B cell (primary cell): Measurements from ENCODE around the gene WNK4. TPM values are rescaled to one million over a fixed set of nuclear protein-coding genes. Genes with fewer than 3 reads are reported as not detected.

Source experiments
- ATAC-seq: fragments of 200-7000 bp; cut with Tn5 transposase; one replicate; pipeline ENCODE4 v1.10.0; 2021; ENCODE audit warnings: low read depth, mild to moderate bottlenecking, moderate number of reproducible peaks, moderate library complexity
- CTCF ChIA-PET: fragments of 350-600 bp; sonication (Branson Sonifier 250); formaldehyde crosslinking; loops from one replicate; lab custom pipeline; 2021; ENCODE audit warnings: antibody characterized with exemption, inconsistent platforms; lab: Charles Lee
- POLR2A ChIA-PET: fragments of 350-600 bp; sonication (Branson Sonifier 250); formaldehyde crosslinking; loops from one replicate; lab custom pipeline; 2021; ENCODE audit warnings: antibody characterized with exemption; lab: Charles Lee
- DNase-seq: peaks from one replicate; pipeline ENCODE4 v3.0.0; 2013
- H2AFZ ChIP-seq: 2 replicates; pipeline ENCODE4 v1.6.1; 2012; ENCODE audit warnings: mild to moderate bottlenecking, low read depth, low read length; ENCODE audit not compliant: insufficient read depth, poor library complexity, severe bottlenecking
- H3K27ac ChIP-seq, 2 donors: 1 replicate in 1 of 2; 2 replicates in 1 of 2; pipeline ENCODE4 v1.5.1; 2012 to 2013; ENCODE audit warnings: low read length in 2 of 2, mild to moderate bottlenecking in 2 of 2, moderate library complexity in 1 of 2
- H3K27me3 ChIP-seq, 4 experiments: fragments of 200-600 bp in 1 of 4; sonication (generic) in 1 of 4; replicated peaks in 1 of 4; 1 replicate in 2 of 4; 2 replicates in 2 of 4; pipeline versions ENCODE4 v1.6.1 to v1.7.0; 2013 to 2016; ENCODE audit warnings: low read length in 3 of 4, mild to moderate bottlenecking in 2 of 4, mixed read lengths in 1 of 4, moderate library complexity in 1 of 4; ENCODE audit not compliant: insufficient read depth in 4 of 4, control insufficient read depth in 3 of 4; ENCODE audit errors: control extremely low read depth in 1 of 4
- H3K36me3 ChIP-seq, 2 experiments: replicated peaks in 1 of 2; 1 replicate in 1 of 2; 2 replicates in 1 of 2; pipeline versions ENCODE4 v1.6.1 to v1.7.1; 2013; ENCODE audit warnings: low read length in 1 of 2; ENCODE audit not compliant: insufficient read depth in 2 of 2, control insufficient read depth in 1 of 2; ENCODE audit errors: control extremely low read depth in 1 of 2, extremely low read depth in 1 of 2
- H3K4me1 ChIP-seq, 2 donors: fragments of 200-600 bp in 1 of 2; sonication (generic) in 1 of 2; 1 replicate in 1 of 2; 2 replicates in 1 of 2; pipeline versions ENCODE4 v1.5.1 to v1.6.1; 2013 to 2017; ENCODE audit warnings: low read length in 2 of 2; ENCODE audit not compliant: control insufficient read depth in 2 of 2, insufficient read depth in 2 of 2
- H3K4me2 ChIP-seq: replicated peaks from 2 replicates; pipeline ENCODE3; 2012; ENCODE audit warnings: mild to moderate bottlenecking, low read depth, low read length; ENCODE audit not compliant: poor library complexity, severe bottlenecking
- H3K4me3 ChIP-seq, 5 experiments: fragments of 200-600 bp in 1 of 5; sonication (generic) in 1 of 5; 1 replicate in 3 of 5; 2 replicates in 2 of 5; pipeline versions ENCODE4 v1.5.1 to v1.7.0; 2011 to 2016; ENCODE audit warnings: low read length in 4 of 5, mild to moderate bottlenecking in 4 of 5, low read depth in 2 of 5, control low read depth in 1 of 5, moderate library complexity in 1 of 5; ENCODE audit not compliant: insufficient read depth in 1 of 5; ENCODE audit errors: control extremely low read depth in 1 of 5, extremely low read depth in 1 of 5
- H3K79me2 ChIP-seq: fragments of 200-600 bp; sonication (generic); one replicate; pipeline ENCODE4 v1.6.0; 2016; ENCODE audit warnings: low read length; ENCODE audit not compliant: control insufficient read depth, insufficient read depth
- H3K9ac ChIP-seq: fragments of 200-600 bp; sonication (generic); 2 replicates; pipeline ENCODE4 v1.6.1; 2017; ENCODE audit warnings: mild to moderate bottlenecking, low read length, moderate library complexity
- H3K9me3 ChIP-seq, 3 donors: one replicate each; pipeline versions ENCODE4 v1.6.1 to v1.7.1; 2013; ENCODE audit warnings: low read length in 2 of 3; ENCODE audit not compliant: control insufficient read depth in 2 of 3, insufficient read depth in 1 of 3; ENCODE audit errors: control extremely low read depth in 1 of 3
- H4K20me1 ChIP-seq: 2 replicates; pipeline ENCODE4 v1.6.0; 2012; ENCODE audit warnings: mild to moderate bottlenecking, low read length; ENCODE audit not compliant: insufficient read depth, control insufficient read depth, poor library complexity, severe bottlenecking
- H3K27ac Mint-ChIP-seq: one replicate; pipeline ENCODE4 v1.8.0; 2021; ENCODE audit warnings: mixed read lengths
- H3K27me3 Mint-ChIP-seq: one replicate; pipeline ENCODE4 v1.8.0; 2021; ENCODE audit warnings: mixed read lengths
- H3K4me1 Mint-ChIP-seq: one replicate; pipeline ENCODE4 v1.8.0; 2021; ENCODE audit warnings: mixed read lengths
- H3K4me3 Mint-ChIP-seq: one replicate; pipeline ENCODE4 v1.8.0; 2021; ENCODE audit warnings: mixed read lengths
- H3K9me3 Mint-ChIP-seq: one replicate; pipeline ENCODE4 v1.8.0; 2022; ENCODE audit warnings: mixed read lengths; ENCODE audit not compliant: insufficient read depth
- EZH2 ChIP-seq: IDR thresholded peaks from 2 replicates; pipeline ENCODE4 v1.6.1; 2012; ENCODE audit warnings: borderline replicate concordance, low read depth, mild to moderate bottlenecking, moderate library complexity, low read length; ENCODE audit not compliant: insufficient read depth, poor library complexity, severe bottlenecking
- WGBS: methylation state at CpG from one replicate; pipeline ENCODE4 v1.1.5; 2013; ENCODE audit warnings: missing lambda C conversion rate; ENCODE audit not compliant: insufficient coverage; 5-methylcytosine and 5-hydroxymethylcytosine counted together
- intact Hi-C: fragments of 100-400 bp; cut with micrococcal nuclease; formaldehyde crosslinking; loops from one replicate; pipeline ENCODE4 v1.10.0; 2022
- polyA plus RNA-seq: library from polyadenylated mRNA; depleted of rRNA; stranded (reverse); fragments of >200 nt; gene quantifications from 2 replicates; pipeline ENCODE4 v1.2.3, GENCODE V29; 2012
- small RNA-seq: library from RNA; depleted of rRNA; stranded (forward); fragments of <200 nt; gene quantifications from one replicate; pipeline ENCODE3, GENCODE V24; 2012; ENCODE audit warnings: low replicate concordance, low read depth; ENCODE audit not compliant: insufficient read length
- total RNA-seq, 2 donors: library from RNA; stranded (reverse); fragments of 120-200 nt in 1 of 2; gene quantifications; 1 replicate in 1 of 2; 2 replicates in 1 of 2; pipeline versions ENCODE4 v1.2.3 to v1.2.4, GENCODE V29; 2013 to 2022
- TF ChIP-seq, protein P1 (sequence below): fragments of 200-600 bp; IDR thresholded peaks from one replicate; pipeline ENCODE4 v1.8.0; 2022; ENCODE audit warnings: antibody characterized with exemption, mild to moderate bottlenecking

The WNK4 gene
- total and polyA plus RNA-seq, 2 donors (not counting 1 experiment from before 2014, with no cell fraction given) = 0.03 to 0.44 TPM

DNA sequence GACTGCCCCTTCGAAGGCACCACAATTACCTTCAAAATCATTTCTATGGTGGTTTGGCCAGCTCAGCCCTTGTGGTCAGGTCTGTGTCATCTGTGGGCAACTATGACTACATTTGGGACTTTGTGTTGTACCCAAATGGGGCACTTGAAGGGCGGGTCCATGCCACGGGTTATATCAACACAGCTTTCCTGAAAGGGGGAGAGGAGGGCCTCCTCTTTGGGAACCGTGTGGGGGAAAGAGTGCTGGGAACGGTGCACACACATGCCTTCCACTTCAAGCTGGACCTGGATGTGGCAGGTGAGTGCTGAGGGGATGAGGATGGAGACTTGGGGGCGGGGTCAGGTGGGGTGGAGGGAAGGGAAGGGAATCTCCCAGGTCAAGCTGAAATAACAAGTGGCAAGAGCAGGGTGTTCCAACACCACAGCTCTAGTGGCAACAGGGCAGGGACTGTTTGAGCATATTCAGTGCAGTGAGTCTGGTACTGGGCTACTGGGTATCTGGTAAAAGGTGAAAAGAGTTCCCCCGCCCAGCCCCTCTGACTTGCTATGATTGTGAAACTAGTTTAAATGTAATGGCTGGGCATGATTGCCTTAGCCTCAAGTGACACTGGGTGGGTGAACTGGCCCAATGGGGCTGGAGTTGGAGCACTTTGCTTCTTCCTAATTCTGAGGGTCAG, 65.6 kb downstream of the WNK4 start:
- Mint-ChIP-seq H3K27ac (no peak overlapping the region), H3K27me3 (no peaks in the 10 kb centered on the region), H3K9me3 (no peaks in the 10 kb centered on the region), H3K4me3 (no peak overlapping the region), H3K4me1 (no peaks in the 10 kb centered on the region)
- no peak for ATAC-seq
- Histone ChIP-seq H3K4me1 (no peaks in the 10 kb centered on the region), H3K9me3 (no peaks in the 10 kb centered on the region), H3K9ac (no peak overlapping the region), H3K36me3 (peaks cover 2 to 47% of the 10 kb centered on the region in 2 experiments), H3K4me3 (no peak overlapping the region), H3K79me2 (no peaks in the 10 kb centered on the region), H3K4me2 (no peak overlapping the region), H2AFZ (no peak overlapping the region), H4K20me1 (no peaks in the 10 kb centered on the region), H3K27me3 (no peaks in the 10 kb centered on the region), H3K27ac (no peak overlapping the region)
- intact Hi-C loops = loop anchor here (10.0 kb wide), 1 partner anchor 89 kb away; no protein-coding TSS in a partner anchor
- TF ChIP-seq, protein P1, sequence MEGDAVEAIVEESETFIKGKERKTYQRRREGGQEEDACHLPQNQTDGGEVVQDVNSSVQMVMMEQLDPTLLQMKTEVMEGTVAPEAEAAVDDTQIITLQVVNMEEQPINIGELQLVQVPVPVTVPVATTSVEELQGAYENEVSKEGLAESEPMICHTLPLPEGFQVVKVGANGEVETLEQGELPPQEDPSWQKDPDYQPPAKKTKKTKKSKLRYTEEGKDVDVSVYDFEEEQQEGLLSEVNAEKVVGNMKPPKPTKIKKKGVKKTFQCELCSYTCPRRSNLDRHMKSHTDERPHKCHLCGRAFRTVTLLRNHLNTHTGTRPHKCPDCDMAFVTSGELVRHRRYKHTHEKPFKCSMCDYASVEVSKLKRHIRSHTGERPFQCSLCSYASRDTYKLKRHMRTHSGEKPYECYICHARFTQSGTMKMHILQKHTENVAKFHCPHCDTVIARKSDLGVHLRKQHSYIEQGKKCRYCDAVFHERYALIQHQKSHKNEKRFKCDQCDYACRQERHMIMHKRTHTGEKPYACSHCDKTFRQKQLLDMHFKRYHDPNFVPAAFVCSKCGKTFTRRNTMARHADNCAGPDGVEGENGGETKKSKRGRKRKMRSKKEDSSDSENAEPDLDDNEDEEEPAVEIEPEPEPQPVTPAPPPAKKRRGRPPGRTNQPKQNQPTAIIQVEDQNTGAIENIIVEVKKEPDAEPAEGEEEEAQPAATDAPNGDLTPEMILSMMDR = no peak
- no peak for TF ChIP-seq EZH2
- ChIA-PET CTCF (interaction anchor here (0.5 to 3.7 kb wide), 4 partner anchors 102 to 352 kb away, joined by 3 to 30 read pairs (median 3); partner anchors contain the start of gene RPL27), POLR2A (interaction anchor here (0.7 to 1.2 kb wide), 2 partner anchors 14 to 152 kb away, joined by 4 to 5 read pairs; no protein-coding TSS in a partner anchor)
- DNase-seq = no peak
- 74% methylated on average over 6 of the region's 7 CpGs for WGBS

Small RNA genes lying within 50 kb of the gene (small RNA-seq; reads per million reads assigned to genes)
- not detected for gene HMGN2P15
- not detected for gene MIR6781

Other genes starting within 250 kb of the WNK4 start
- gene NAGLU, start 244.4 kb upstream of the WNK4 start, total RNA-seq = 44.8 and 47.1 TPM in 2 replicates
- 43.4 and 52.4 TPM in 2 replicates for gene NAGLU, start 244.4 kb upstream of the WNK4 start, polyA plus RNA-seq
- gene HSD17B1, start 227.7 kb upstream of the WNK4 start, total RNA-seq = 2.0 and 3.3 TPM in 2 replicates
- gene HSD17B1, start 227.7 kb upstream of the WNK4 start, polyA plus RNA-seq = 1.3 and 1.5 TPM in 2 replicates
- 76.6 and 82.4 TPM in 2 replicates for gene COASY, start 218.5 kb upstream of the WNK4 start, total RNA-seq
- gene COASY, start 218.5 kb upstream of the WNK4 start, polyA plus RNA-seq = 55.9 and 82.3 TPM in 2 replicates
- gene MLX, start 213.5 kb upstream of the WNK4 start, total RNA-seq = 66.6 and 71.5 TPM in 2 replicates
- 57.3 and 62.4 TPM in 2 replicates for gene MLX, start 213.5 kb upstream of the WNK4 start, polyA plus RNA-seq
- gene PSMC3IP, start 202.9 kb upstream of the WNK4 start, total RNA-seq = 7.9 and 10.4 TPM in 2 replicates
- 2.8 and 3.2 TPM in 2 replicates for gene PSMC3IP, start 202.9 kb upstream of the WNK4 start, polyA plus RNA-seq
- gene RETREG3, start 171.2 kb upstream of the WNK4 start, total RNA-seq = 103 and 108 TPM in 2 replicates
- gene RETREG3, start 171.2 kb upstream of the WNK4 start, polyA plus RNA-seq = 43.1 and 44.1 TPM in 2 replicates
- gene TUBG1, start 170.9 kb upstream of the WNK4 start, total RNA-seq = 15.7 and 17.2 TPM in 2 replicates
- 12.3 and 19.5 TPM in 2 replicates for gene TUBG1, start 170.9 kb upstream of the WNK4 start, polyA plus RNA-seq
- 18.3 and 19.0 TPM in 2 replicates for gene TUBG2, start 121.3 kb upstream of the WNK4 start, total RNA-seq
- 11.9 and 16.7 TPM in 2 replicates for gene TUBG2, start 121.3 kb upstream of the WNK4 start, polyA plus RNA-seq
- gene PLEKHH3, start 103.6 kb upstream of the WNK4 start, total RNA-seq = 0.44 and 0.97 TPM in 2 replicates
- gene PLEKHH3, start 103.6 kb upstream of the WNK4 start, polyA plus RNA-seq = 0.67 and 1.4 TPM in 2 replicates
- gene CCR10, start 98.8 kb upstream of the WNK4 start, total RNA-seq = 0.49 and 0.80 TPM in 2 replicates
- 1.8 and 2.7 TPM in 2 replicates for gene CCR10, start 98.8 kb upstream of the WNK4 start, polyA plus RNA-seq
- 4.7 and 6.7 TPM in 2 replicates for gene CNTNAP1, start 98.1 kb upstream of the WNK4 start, total RNA-seq
- 3.5 and 4.9 TPM in 2 replicates for gene CNTNAP1, start 98.1 kb upstream of the WNK4 start, polyA plus RNA-seq
- gene EZH1, start 35.6 kb upstream of the WNK4 start, total RNA-seq = 169 and 180 TPM in 2 replicates
- 115 and 195 TPM in 2 replicates for gene EZH1, start 35.6 kb upstream of the WNK4 start, polyA plus RNA-seq
- gene RAMP2, start 19.4 kb upstream of the WNK4 start, total RNA-seq = not detected in 2 replicates
- gene RAMP2, start 19.4 kb upstream of the WNK4 start, polyA plus RNA-seq = not detected in 2 replicates
- gene VPS25, start 7.2 kb upstream of the WNK4 start, total RNA-seq = 38.7 and 38.8 TPM in 2 replicates
- 30.6 and 40.5 TPM in 2 replicates for gene VPS25, start 7.2 kb upstream of the WNK4 start, polyA plus RNA-seq
- 31.9 and 32.1 TPM in 2 replicates for gene COA3, start 18.1 kb downstream of the WNK4 start, total RNA-seq
- gene COA3, start 18.1 kb downstream of the WNK4 start, polyA plus RNA-seq = 7.5 and 18.5 TPM in 2 replicates
- gene CNTD1, start 18.3 kb downstream of the WNK4 start, total RNA-seq = not detected in 2 replicates
- not detected in 2 replicates for gene CNTD1, start 18.3 kb downstream of the WNK4 start, polyA plus RNA-seq
- gene BECN1, start 43.7 kb downstream of the WNK4 start, total RNA-seq = 111 and 126 TPM in 2 replicates
- gene BECN1, start 43.7 kb downstream of the WNK4 start, polyA plus RNA-seq = 61.3 and 71.2 TPM in 2 replicates
- gene PSME3, start 52.8 kb downstream of the WNK4 start, total RNA-seq = 70.3 and 76.2 TPM in 2 replicates
- 43.4 and 55.1 TPM in 2 replicates for gene PSME3, start 52.8 kb downstream of the WNK4 start, polyA plus RNA-seq
- 3.8 and 4.1 TPM in 2 replicates for gene AOC2, start 64.0 kb downstream of the WNK4 start, total RNA-seq
- 1.9 and 2.6 TPM in 2 replicates for gene AOC2, start 64.0 kb downstream of the WNK4 start, polyA plus RNA-seq
- 0.75 and 1.2 TPM in 2 replicates for gene AOC3, start 70.6 kb downstream of the WNK4 start, total RNA-seq
- 1.5 and 2.7 TPM in 2 replicates for gene AOC3, start 70.6 kb downstream of the WNK4 start, polyA plus RNA-seq
- not detected in 2 replicates for gene G6PC1, start 120.2 kb downstream of the WNK4 start, total RNA-seq
- not detected in 2 replicates for gene G6PC1, start 120.2 kb downstream of the WNK4 start, polyA plus RNA-seq
- 56.5 and 67.4 TPM in 2 replicates for gene AARSD1, start 183.8 kb downstream of the WNK4 start, total RNA-seq
- 60.0 and 66.9 TPM in 2 replicates for gene AARSD1, start 183.8 kb downstream of the WNK4 start, polyA plus RNA-seq
- 0.94 and 1.1 TPM in 2 replicates for gene PTGES3L, start 199.5 kb downstream of the WNK4 start, total RNA-seq
- 0.59 and 1.0 TPM in 2 replicates for gene PTGES3L, start 199.5 kb downstream of the WNK4 start, polyA plus RNA-seq
- 43.7 and 45.6 TPM in 2 replicates for gene RUNDC1, start 200.0 kb downstream of the WNK4 start, total RNA-seq
- 12.8 and 14.6 TPM in 2 replicates for gene RUNDC1, start 200.0 kb downstream of the WNK4 start, polyA plus RNA-seq
- gene RPL27, start 217.8 kb downstream of the WNK4 start, total RNA-seq = 925 and 1,087 TPM in 2 replicates
- 2,804 and 3,493 TPM in 2 replicates for gene RPL27, start 217.8 kb downstream of the WNK4 start, polyA plus RNA-seq
- 34.7 and 37.2 TPM in 2 replicates for gene IFI35, start 226.2 kb downstream of the WNK4 start, total RNA-seq
- gene IFI35, start 226.2 kb downstream of the WNK4 start, polyA plus RNA-seq = 42.2 and 42.6 TPM in 2 replicates
- gene VAT1, start 241.8 kb downstream of the WNK4 start, total RNA-seq = 84.1 and 90.7 TPM in 2 replicates
- gene VAT1, start 241.8 kb downstream of the WNK4 start, polyA plus RNA-seq = 16.7 and 20.4 TPM in 2 replicates
- gene RND2, start 244.6 kb downstream of the WNK4 start, total RNA-seq = 0.44 and 1.2 TPM in 2 replicates
- 0.06 and 0.24 TPM in 2 replicates for gene RND2, start 244.6 kb downstream of the WNK4 start, polyA plus RNA-seq